IMR-90 (cell line): ENCODE data around the gene PHACTR3.

Experiments
- BHLHE40 ChIP-seq: fragments of 150-350 bp; IDR thresholded peaks from 2 replicates; pipeline ENCODE4 v1.6.1; 2016; ENCODE audit warnings: mild to moderate bottlenecking, low read depth, low read length
- CHD1 ChIP-seq: IDR thresholded peaks from 2 replicates; pipeline ENCODE4 v1.6.1; 2012; ENCODE audit warnings: low read depth, low read length, improper control_type of control experiment
- CTCF ChIP-seq: conservative IDR thresholded peaks from 2 replicates; pipeline ENCODE4 v1.5.1; 2012; ENCODE audit warnings: mild to moderate bottlenecking, low read depth, low read length, improper control_type of control experiment
- POLR2A ChIP-seq: IDR thresholded peaks from 2 replicates; pipeline ENCODE4 v1.6.1; 2012; ENCODE audit warnings: mild to moderate bottlenecking, low read depth, low read length
- TF ChIP-seq, protein P1 (sequence below): fragments of 150-350 bp; IDR thresholded peaks from 2 replicates; pipeline ENCODE4 v1.6.1; 2016; ENCODE audit warnings: low read depth, mild to moderate bottlenecking, low read length, moderate library complexity, borderline replicate concordance

- TF ChIP-seq BHLHE40 (no peak), CTCF (no peak), POLR2A (no peak), CHD1 (no peak)
- TF ChIP-seq, protein P1, sequence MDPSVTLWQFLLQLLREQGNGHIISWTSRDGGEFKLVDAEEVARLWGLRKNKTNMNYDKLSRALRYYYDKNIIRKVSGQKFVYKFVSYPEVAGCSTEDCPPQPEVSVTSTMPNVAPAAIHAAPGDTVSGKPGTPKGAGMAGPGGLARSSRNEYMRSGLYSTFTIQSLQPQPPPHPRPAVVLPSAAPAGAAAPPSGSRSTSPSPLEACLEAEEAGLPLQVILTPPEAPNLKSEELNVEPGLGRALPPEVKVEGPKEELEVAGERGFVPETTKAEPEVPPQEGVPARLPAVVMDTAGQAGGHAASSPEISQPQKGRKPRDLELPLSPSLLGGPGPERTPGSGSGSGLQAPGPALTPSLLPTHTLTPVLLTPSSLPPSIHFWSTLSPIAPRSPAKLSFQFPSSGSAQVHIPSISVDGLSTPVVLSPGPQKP: no peak
Observed at GRCh38 chr20:59778615-59779200, 174.4 kb downstream of the PHACTR3 start.
